OCI-LY3 (cell line): ENCODE data around the gene EFS.

Experiments used
- CTCF ChIP-seq: fragments of 200-600, 300-600 bp; sonication (generic); IDR thresholded peaks from 2 replicates; pipeline ENCODE4 v1.5.1; 2014; ENCODE audit warnings: antibody characterized with exemption, low read length, low read depth
- EZH2phosphoT487 ChIP-seq: fragments of 200-600 bp; shearing (Covaris generic); IDR thresholded peaks from 2 replicates; pipeline ENCODE4 v1.6.1; 2018; ENCODE audit warnings: antibody characterized with exemption, mixed run types, low read depth

- no peak for TF ChIP-seq CTCF
- TF ChIP-seq EZH2phosphoT487 = no peak
These were observed 38.3 kb downstream of the EFS start for GRCh38 chr14:23326491-23327332.
